Measurements from ENCODE around the gene SCN1B. TPM values are rescaled to one million over a fixed set of nuclear protein-coding genes. Genes with fewer than 3 reads are reported as not detected.

Gene SCN1B
- total and polyA plus RNA-seq, 2 of the 13 experiments (the other 11 are each of a cell fraction or from before 2014, with no cell fraction given) = 2.7 to 20.1 TPM

GRCh38 chr19:35042056-35042730, 11.9 kb downstream of the SCN1B start (continued):
- TF ChIP-seq, protein P1, sequence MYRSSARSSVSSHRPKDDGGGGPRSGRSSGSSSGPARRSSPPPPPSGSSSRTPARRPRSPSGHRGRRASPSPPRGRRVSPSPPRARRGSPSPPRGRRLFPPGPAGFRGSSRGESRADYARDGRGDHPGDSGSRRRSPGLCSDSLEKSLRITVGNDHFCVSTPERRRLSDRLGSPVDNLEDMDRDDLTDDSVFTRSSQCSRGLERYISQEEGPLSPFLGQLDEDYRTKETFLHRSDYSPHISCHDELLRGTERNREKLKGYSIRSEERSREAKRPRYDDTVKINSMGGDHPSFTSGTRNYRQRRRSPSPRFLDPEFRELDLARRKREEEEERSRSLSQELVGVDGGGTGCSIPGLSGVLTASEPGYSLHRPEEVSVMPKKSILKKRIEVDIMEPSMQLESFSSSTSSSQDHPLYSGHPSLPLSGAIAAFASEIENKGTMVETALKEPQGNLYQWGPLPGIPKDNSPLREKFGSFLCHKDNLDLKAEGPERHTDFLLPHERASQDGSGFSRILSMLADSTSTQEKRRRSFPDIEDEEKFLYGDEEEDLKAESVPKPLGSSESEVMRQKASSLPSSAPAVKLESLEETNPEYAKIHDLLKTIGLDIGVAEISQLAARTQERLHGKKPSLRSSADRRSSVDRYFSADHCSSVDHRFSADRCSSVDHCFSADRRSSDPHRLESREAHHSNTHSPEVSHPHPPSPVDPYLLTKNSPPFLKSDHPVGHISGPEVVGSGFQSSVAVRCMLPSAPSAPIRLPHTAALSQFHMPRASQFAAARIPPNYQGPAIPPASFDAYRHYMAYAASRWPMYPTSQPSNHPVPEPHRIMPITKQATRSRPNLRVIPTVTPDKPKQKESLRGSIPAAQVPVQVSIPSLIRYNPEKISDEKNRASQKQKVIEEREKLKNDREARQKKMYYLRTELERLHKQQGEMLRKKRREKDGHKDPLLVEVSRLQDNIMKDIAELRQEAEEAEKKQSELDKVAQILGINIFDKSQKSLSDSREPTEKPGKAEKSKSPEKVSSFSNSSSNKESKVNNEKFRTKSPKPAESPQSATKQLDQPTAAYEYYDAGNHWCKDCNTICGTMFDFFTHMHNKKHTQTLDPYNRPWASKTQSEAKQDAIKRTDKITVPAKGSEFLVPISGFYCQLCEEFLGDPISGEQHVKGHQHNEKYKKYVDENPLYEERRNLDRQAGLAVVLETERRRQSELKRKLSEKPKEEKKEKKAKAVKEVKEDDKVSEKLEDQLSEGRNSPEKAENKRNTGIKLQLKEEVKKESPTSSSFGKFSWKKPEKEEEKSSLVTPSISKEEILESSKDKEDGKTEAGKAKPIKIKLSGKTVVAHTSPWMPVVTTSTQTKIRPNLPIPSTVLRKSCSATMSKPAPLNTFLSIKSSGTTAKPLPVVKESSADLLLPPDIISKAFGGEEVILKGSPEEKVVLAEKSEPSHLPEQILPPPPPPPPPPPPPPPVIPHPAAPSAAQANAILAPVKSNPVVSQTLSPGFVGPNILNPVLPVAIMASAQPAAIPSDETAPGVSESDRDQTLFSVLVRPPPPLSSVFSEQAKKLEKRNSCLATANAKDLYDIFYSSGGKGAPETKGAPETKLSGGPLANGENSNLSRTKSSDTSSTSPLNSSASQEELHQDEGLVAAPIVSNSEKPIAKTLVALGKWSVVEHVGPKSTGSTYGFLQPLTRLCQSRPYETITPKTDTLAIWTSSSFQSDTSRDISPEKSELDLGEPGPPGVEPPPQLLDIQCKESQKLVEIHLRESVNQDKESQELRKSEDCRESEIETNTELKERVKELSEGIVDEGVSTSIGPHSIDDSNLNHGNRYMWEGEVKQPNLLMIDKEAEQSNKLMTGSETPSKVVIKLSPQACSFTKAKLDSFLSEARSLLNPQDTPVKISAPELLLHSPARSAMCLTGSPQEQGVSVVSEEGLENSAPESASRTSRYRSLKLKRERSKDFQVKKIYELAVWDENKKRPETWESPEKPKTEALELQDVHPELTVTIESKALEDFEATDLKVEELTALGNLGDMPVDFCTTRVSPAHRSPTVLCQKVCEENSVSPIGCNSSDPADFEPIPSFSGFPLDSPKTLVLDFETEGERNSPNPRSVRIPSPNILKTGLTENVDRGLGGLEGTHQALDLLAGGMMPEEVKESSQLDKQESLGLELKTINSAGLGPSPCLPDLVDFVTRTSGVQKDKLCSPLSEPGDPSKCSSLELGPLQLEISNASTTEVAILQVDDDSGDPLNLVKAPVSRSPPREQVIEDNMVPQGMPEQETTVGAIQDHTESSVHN (CRISPR knock-in tag; IDR thresholded peaks at IDR 0.05) = no peak
- no peak for TF ChIP-seq ADNP (CRISPR knock-in tag; IDR thresholded peaks at IDR 0.05)
- TF ChIP-seq, protein P2, sequence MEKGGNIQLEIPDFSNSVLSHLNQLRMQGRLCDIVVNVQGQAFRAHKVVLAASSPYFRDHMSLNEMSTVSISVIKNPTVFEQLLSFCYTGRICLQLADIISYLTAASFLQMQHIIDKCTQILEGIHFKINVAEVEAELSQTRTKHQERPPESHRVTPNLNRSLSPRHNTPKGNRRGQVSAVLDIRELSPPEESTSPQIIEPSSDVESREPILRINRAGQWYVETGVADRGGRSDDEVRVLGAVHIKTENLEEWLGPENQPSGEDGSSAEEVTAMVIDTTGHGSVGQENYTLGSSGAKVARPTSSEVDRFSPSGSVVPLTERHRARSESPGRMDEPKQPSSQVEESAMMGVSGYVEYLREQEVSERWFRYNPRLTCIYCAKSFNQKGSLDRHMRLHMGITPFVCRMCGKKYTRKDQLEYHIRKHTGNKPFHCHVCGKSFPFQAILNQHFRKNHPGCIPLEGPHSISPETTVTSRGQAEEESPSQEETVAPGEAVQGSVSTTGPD (CRISPR knock-in tag; IDR thresholded peaks at IDR 0.05) = no peak
- no peak for TF ChIP-seq FLYWCH1 (CRISPR knock-in tag; IDR thresholded peaks at IDR 0.05)
- TF ChIP-seq RBAK (CRISPR knock-in tag; IDR thresholded peaks at IDR 0.05) = no peak
- TF ChIP-seq SNRNP70 (IDR thresholded peaks at IDR 0.05; ENCODE audit: low read depth, low read length) = no peak
- TF ChIP-seq ZNF691 (CRISPR knock-in tag; IDR thresholded peaks at IDR 0.05; ENCODE audit: borderline replicate concordance, low read depth) = no peak
- no peak for TF ChIP-seq SMARCC2 (IDR thresholded peaks at IDR 0.05)
- peak; percentile 64 for TF ChIP-seq SALL1 (CRISPR knock-in tag; IDR thresholded peaks at IDR 0.05)
- TF ChIP-seq ZBTB10 (CRISPR knock-in tag; IDR thresholded peaks at IDR 0.05; ENCODE audit: borderline replicate concordance) = peak; percentile 79; the same call in 1 of the 2 replicates
- no peak for TF ChIP-seq HOXA9 (CRISPR knock-in tag; IDR thresholded peaks at IDR 0.05; ENCODE audit: borderline replicate concordance)
- peak; percentile 12 for TF ChIP-seq MED8 (CRISPR knock-in tag; IDR thresholded peaks at IDR 0.05; ENCODE audit: insufficient replicate concordance)
- TF ChIP-seq REPIN1 (CRISPR knock-in tag; IDR thresholded peaks at IDR 0.05; ENCODE audit: borderline replicate concordance, low read depth) = no peak
- peak; percentile 91 for TF ChIP-seq BRD4 (CRISPR knock-in tag; IDR thresholded peaks at IDR 0.05)
- TF ChIP-seq MXD1 (CRISPR knock-in tag; IDR thresholded peaks at IDR 0.05) = no peak; the same call in 1 of the 2 replicates
